ENCODE measurements around the gene VPS33A. TPM values are rescaled to one million over a fixed set of nuclear protein-coding genes. Genes with fewer than 3 reads are reported as not detected.
"Not testable (repeated sequence)": the region's sequence is repeated elsewhere in the genome, so short reads cannot be mapped to it uniquely, and the experiment has no call there.

VPS33A gene
- total RNA-seq, 1 donor from 2014 or later, result 16.9 TPM

DNA sequence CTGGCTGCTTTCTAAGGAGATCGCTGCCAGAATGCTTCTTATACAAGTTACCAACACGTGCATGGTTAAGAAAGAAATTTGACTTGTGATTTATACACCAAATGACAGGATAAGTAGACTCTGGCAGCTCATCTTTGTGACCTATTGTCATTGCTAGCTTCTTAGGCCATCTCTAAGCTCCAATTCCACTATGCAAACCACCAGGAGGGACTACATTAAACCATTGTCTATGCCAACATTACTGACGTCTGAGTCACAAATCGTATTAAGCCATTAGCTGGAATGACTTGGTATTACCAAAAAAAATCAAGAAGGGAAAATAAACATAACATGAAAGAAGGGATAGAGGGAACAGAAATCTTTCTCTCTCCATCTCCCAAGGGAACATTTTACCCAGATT, 15.8 kb upstream of the VPS33A start:
- no peak for DNase-seq (ENCODE audit: low spot score)
- Mint-ChIP-seq H3K4me3 (ENCODE audit: unreplicated experiment) (no peak overlapping the region), H3K9me3 (ENCODE audit: low read depth) (no peaks in the 10 kb centered on the region), H3K27ac (ENCODE audit: unreplicated experiment) (peak overlapping the region; percentile 80), H3K27me3 (ENCODE audit: low read depth) (no peaks in the 10 kb centered on the region), H3K36me3 (ENCODE audit: low read depth) (peaks cover 21% of the 10 kb centered on the region), H3K4me1 (ENCODE audit: low read depth) (peaks cover 27% of the 10 kb centered on the region)
- TF ChIP-seq, protein P1, sequence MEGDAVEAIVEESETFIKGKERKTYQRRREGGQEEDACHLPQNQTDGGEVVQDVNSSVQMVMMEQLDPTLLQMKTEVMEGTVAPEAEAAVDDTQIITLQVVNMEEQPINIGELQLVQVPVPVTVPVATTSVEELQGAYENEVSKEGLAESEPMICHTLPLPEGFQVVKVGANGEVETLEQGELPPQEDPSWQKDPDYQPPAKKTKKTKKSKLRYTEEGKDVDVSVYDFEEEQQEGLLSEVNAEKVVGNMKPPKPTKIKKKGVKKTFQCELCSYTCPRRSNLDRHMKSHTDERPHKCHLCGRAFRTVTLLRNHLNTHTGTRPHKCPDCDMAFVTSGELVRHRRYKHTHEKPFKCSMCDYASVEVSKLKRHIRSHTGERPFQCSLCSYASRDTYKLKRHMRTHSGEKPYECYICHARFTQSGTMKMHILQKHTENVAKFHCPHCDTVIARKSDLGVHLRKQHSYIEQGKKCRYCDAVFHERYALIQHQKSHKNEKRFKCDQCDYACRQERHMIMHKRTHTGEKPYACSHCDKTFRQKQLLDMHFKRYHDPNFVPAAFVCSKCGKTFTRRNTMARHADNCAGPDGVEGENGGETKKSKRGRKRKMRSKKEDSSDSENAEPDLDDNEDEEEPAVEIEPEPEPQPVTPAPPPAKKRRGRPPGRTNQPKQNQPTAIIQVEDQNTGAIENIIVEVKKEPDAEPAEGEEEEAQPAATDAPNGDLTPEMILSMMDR (IDR thresholded peaks at IDR 0.05), result no peak

GRCh38 chr12:122276242-122276641, 9.9 kb upstream of the VPS33A start:
- Mint-ChIP-seq H3K36me3 (ENCODE audit: low read depth) (peaks cover 36% of the 10 kb centered on the region), H3K9me3 (ENCODE audit: low read depth) (no peaks in the 10 kb centered on the region), H3K27me3 (ENCODE audit: low read depth) (no peaks in the 10 kb centered on the region), H3K4me3 (ENCODE audit: unreplicated experiment) (no peak overlapping the region), H3K4me1 (ENCODE audit: low read depth) (peaks cover 13% of the 10 kb centered on the region), H3K27ac (ENCODE audit: unreplicated experiment) (no peak overlapping the region)
- no peak for DNase-seq (ENCODE audit: low spot score)
- TF ChIP-seq, protein P1 (IDR thresholded peaks at IDR 0.05), result no peak

DNA sequence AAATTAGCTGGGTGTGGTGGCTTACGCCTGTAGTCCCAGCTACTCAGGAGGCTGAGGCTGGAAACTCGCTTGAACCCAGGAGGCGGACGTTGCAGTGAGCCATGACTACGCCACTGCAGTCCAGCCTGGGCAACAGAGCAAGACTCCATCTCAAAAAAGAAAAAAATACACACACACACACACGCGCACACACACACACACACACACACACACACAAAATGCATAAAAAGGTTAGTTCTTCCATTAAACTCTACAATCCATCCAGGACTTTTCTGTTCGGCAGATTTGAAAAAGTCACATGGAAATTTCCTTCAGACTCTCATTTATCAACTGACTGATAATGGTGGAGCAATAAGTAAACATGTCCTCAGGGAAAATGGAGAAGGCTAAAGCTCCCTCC, 9.2 kb upstream of the VPS33A start:
- H3K27me3 Mint-ChIP-seq (ENCODE audit: low read depth), result no peaks in the 10 kb centered on the region
- no peaks in the 10 kb centered on the region for H3K9me3 Mint-ChIP-seq (ENCODE audit: low read depth)
- peaks cover 34% of the 10 kb centered on the region for H3K36me3 Mint-ChIP-seq (ENCODE audit: low read depth)
- TF ChIP-seq, protein P1 (IDR thresholded peaks at IDR 0.05), result no peak
- H3K4me3 Mint-ChIP-seq (ENCODE audit: unreplicated experiment), result no peak overlapping the region
- no peak overlapping the region for H3K27ac Mint-ChIP-seq (ENCODE audit: unreplicated experiment)
- H3K4me1 Mint-ChIP-seq (ENCODE audit: low read depth), result peaks cover 8% of the 10 kb centered on the region
- no peak for DNase-seq (ENCODE audit: low spot score)

DNA sequence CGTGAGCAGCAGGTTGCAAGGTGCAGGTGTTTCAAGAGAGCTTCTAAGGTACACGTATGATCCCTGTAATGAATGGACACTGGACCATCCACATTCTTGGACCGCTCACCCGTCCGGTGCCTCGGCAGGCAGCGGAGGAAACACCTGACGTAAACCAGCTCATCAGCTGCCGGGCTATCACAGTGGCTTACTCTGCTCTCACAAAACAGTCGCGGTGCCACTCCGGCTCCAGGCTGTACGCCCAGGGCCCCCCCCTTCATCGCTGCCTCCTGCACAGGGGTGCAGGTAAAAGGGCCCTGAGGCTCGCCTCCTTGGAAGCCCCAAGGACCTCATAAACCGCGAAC, 436 bp downstream of the VPS33A start:
- TF ChIP-seq, protein P1 (IDR thresholded peaks at IDR 0.05), result no peak
- H3K9me3 Mint-ChIP-seq (ENCODE audit: low read depth), result no peaks in the 10 kb centered on the region

GRCh38 chr12:122265476-122265875, 818 bp downstream of the VPS33A start:
- Mint-ChIP-seq H3K27me3 (ENCODE audit: low read depth) (no peaks in the 10 kb centered on the region), H3K36me3 (ENCODE audit: low read depth) (peaks cover 14% of the 10 kb centered on the region), H3K4me3 (ENCODE audit: unreplicated experiment) (peak overlapping the region; percentile 92), H3K27ac (ENCODE audit: unreplicated experiment) (peak overlapping the region; percentile 99), H3K4me1 (ENCODE audit: low read depth) (peaks cover 20% of the 10 kb centered on the region), H3K9me3 (ENCODE audit: low read depth) (no peaks in the 10 kb centered on the region)
- TF ChIP-seq, protein P1 (IDR thresholded peaks at IDR 0.05), result no peak
- DNase-seq (ENCODE audit: low spot score), result no peak

More for the DNA sequence above, 436 bp downstream of the VPS33A start:
- peak overlapping the region; percentile 99 for H3K27ac Mint-ChIP-seq (ENCODE audit: unreplicated experiment)
- peak overlapping the region; percentile 92 for H3K4me3 Mint-ChIP-seq (ENCODE audit: unreplicated experiment)
- peaks cover 13% of the 10 kb centered on the region for H3K36me3 Mint-ChIP-seq (ENCODE audit: low read depth)
- peaks cover 20% of the 10 kb centered on the region for H3K4me1 Mint-ChIP-seq (ENCODE audit: low read depth)
- no peak for DNase-seq (ENCODE audit: low spot score)
- H3K27me3 Mint-ChIP-seq (ENCODE audit: low read depth), result no peaks in the 10 kb centered on the region

DNA sequence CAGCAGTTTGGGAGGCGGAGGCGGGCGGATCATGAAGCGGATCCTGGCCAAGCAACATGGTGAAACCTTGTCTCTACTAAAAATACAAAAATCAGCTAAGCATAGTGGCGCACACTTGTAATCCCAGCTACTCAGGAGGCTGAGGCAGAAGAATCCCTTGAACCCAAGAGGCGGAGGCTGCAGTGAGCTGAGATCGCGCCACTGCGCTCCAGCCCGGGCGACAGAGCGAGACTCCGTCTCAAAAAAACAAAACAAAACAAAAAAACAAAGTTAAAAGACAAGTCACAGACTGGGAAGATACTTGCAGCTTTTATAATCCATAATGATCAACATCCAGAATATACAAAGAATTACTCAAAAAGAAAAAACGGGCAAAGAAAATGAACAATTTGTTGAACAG, 5.6 kb downstream of the VPS33A start:
- not testable (repeated sequence) for H3K27ac Mint-ChIP-seq (ENCODE audit: unreplicated experiment); DNase-seq (ENCODE audit: low spot score); H3K27me3 Mint-ChIP-seq (ENCODE audit: low read depth); H3K4me3 Mint-ChIP-seq (ENCODE audit: unreplicated experiment); H3K9me3 Mint-ChIP-seq (ENCODE audit: low read depth); H3K4me1 Mint-ChIP-seq (ENCODE audit: low read depth)
- H3K36me3 Mint-ChIP-seq (ENCODE audit: low read depth), result peaks cover 28% of the 10 kb centered on the region

- not testable (repeated sequence) for DNase-seq (ENCODE audit: low spot score); H3K4me3 Mint-ChIP-seq (ENCODE audit: unreplicated experiment); H3K27ac Mint-ChIP-seq (ENCODE audit: unreplicated experiment); H3K27me3 Mint-ChIP-seq (ENCODE audit: low read depth); H3K4me1 Mint-ChIP-seq (ENCODE audit: low read depth); H3K9me3 Mint-ChIP-seq (ENCODE audit: low read depth)
- H3K36me3 Mint-ChIP-seq (ENCODE audit: low read depth), result peaks cover 29% of the 10 kb centered on the region
These were observed 7.4 kb downstream of the VPS33A start for GRCh38 chr12:122258939-122259338.

DNA sequence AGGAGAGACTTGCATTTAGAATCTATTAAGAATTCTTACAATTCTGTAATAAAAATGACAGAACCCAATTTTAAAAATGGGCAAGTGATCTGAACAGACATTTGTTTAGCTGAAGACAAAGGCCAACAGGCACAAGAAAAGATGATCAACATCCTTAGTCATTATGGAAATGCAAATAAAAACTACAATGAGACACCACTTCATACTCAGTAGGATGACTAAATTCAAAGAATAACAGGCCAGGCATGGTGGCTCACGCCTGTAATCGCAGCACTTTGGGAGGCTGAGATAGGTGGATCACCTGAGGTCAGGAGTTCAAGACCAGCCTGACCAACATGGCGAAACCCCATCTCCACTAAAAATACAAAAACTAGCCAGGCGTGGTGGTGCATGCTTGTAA, 7.8 kb downstream of the VPS33A start:
- H3K27ac Mint-ChIP-seq (ENCODE audit: unreplicated experiment); H3K9me3 Mint-ChIP-seq (ENCODE audit: low read depth); DNase-seq (ENCODE audit: low spot score); H3K4me1 Mint-ChIP-seq (ENCODE audit: low read depth); H3K4me3 Mint-ChIP-seq (ENCODE audit: unreplicated experiment); H3K27me3 Mint-ChIP-seq (ENCODE audit: low read depth): not testable (repeated sequence)
- peaks cover 28% of the 10 kb centered on the region for H3K36me3 Mint-ChIP-seq (ENCODE audit: low read depth)

Measured in chondrocyte (in vitro differentiated cells).